ENCODE results near the gene GPRC5D.

The GPRC5D gene

DNA sequence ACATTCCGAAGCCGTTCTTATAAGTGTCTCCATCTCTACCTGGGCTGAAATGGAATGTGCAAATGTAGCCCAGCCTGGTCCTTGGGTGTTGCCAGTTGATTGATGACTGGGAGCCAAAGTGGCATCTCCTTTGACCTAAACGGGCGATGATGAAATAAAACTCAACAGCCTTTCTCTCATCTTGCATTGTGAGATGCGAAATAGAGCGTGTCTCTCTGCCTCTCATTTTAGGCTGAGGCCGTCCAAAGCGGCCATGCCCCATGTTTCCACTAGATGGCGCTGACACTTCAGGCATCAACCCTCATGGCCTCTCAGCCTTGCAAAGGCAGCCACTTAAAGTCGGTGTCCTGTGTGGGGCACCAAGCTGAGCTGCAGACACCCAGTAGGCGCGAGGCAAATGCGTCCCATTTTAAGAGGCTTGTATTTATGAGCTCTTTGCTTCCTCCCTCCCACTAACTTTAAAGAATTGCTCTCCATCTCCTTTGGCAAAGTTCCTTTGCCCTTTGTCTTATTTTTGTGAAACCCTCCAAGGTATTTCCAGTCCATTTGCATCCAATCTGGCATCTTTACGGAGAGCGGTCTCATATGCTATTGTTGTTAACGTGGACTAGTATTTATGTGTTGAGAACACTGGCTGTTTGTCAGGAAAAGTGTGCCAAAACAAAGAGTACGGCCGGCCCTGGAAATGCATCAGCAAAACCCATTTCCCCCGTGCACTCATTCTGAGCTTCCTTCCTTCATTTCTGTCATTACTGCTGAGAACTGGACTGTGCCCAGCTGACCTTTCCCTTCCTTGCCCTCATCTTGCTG is 35.6 kb downstream of the GPRC5D start:
- no peak overlapping the region for H3K4me3 Mint-ChIP-seq
- H3K36me3 Mint-ChIP-seq (ENCODE audit: low read depth): no peaks in the 10 kb centered on the region
- peaks cover 12% of the 10 kb centered on the region for H3K27me3 Mint-ChIP-seq (ENCODE audit: low read depth)
- H3K9me3 Mint-ChIP-seq: no peaks in the 10 kb centered on the region
- peaks cover 6% of the 10 kb centered on the region for H3K4me1 Mint-ChIP-seq (ENCODE audit: low read depth)
- H3K27ac Mint-ChIP-seq: no peak overlapping the region

DNA sequence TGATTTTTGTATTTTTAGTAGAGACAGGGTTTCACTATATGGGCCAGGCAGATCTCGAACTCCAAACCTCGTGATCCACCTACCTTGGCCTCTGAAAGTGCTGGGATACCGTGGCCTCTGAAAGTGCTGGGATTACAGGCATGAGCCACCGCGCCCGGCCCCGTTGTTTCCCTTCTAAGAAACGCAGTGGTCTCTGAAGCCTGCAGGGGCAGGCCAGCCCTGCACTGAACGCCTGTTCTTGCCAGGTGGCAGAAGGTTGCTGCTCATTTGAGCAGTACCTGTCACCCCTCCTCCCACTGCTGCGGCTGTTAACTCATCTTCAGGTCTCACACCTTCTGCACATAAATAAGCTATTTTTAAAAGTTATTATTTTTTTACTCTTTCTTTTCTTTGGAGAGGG is 36.3 kb downstream of the GPRC5D start:
- Mint-ChIP-seq H3K9me3 (no peaks in the 10 kb centered on the region), H3K27me3 (ENCODE audit: low read depth) (peaks cover 12% of the 10 kb centered on the region), H3K4me3 (no peak overlapping the region), H3K4me1 (ENCODE audit: low read depth) (peaks cover 6% of the 10 kb centered on the region), H3K36me3 (ENCODE audit: low read depth) (no peaks in the 10 kb centered on the region), H3K27ac (no peak overlapping the region)

DNA sequence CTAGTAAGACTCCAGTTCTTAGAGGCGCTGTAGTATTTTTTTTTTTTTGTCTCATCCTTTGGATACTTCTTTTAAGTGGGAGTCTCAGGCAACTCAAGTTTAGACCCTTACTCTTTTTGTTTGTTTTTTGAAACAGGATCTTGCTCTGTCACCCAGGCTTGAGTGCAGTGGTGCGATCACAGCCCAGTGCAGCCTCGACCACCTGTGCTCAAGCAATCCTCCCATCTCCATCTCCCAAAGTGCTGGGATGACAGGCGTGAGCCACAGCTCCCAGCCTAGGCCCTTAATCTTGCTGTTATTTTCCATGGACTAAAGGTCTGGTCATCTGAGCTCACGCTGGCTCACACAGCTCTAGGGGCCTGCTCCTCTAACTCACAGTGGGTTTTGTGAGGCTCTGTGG is 39.3 kb downstream of the GPRC5D start:
- no peak overlapping the region for H3K27ac Mint-ChIP-seq

DNA sequence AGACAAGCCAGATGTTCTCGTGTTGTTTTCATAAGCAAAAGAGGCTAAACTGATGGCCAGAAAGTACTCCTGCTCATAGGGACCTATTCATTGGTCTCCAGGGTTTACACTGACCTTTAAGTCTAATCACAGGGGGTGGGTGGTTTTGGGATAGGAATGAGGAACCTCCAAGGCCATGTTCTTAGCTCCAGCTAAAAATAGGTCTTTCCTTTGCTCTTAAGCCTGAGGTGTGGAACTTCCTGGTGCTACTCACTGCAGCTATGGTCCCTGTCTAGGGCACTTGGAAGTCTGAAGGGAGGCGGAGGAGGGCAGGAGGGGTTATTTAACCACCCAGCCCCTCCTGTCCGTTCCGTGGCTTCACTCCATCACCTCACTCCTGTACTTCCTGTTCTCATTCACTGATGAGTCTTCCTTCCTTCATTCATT is 42.0 kb downstream of the GPRC5D start:
- Mint-ChIP-seq H3K9me3 (no peaks in the 10 kb centered on the region), H3K27ac (no peak overlapping the region), H3K4me3 (no peak overlapping the region), H3K4me1 (ENCODE audit: low read depth) (peaks cover 15% of the 10 kb centered on the region), H3K36me3 (ENCODE audit: low read depth) (no peaks in the 10 kb centered on the region), H3K27me3 (ENCODE audit: low read depth) (peaks cover 6% of the 10 kb centered on the region)

More for the DNA sequence above, 39.3 kb downstream of the GPRC5D start:
- H3K4me1 Mint-ChIP-seq (ENCODE audit: low read depth): peaks cover 21% of the 10 kb centered on the region
- peaks cover 12% of the 10 kb centered on the region for H3K27me3 Mint-ChIP-seq (ENCODE audit: low read depth)
- no peaks in the 10 kb centered on the region for H3K9me3 Mint-ChIP-seq
- no peaks in the 10 kb centered on the region for H3K36me3 Mint-ChIP-seq (ENCODE audit: low read depth)
- H3K4me3 Mint-ChIP-seq: no peak overlapping the region

DNA sequence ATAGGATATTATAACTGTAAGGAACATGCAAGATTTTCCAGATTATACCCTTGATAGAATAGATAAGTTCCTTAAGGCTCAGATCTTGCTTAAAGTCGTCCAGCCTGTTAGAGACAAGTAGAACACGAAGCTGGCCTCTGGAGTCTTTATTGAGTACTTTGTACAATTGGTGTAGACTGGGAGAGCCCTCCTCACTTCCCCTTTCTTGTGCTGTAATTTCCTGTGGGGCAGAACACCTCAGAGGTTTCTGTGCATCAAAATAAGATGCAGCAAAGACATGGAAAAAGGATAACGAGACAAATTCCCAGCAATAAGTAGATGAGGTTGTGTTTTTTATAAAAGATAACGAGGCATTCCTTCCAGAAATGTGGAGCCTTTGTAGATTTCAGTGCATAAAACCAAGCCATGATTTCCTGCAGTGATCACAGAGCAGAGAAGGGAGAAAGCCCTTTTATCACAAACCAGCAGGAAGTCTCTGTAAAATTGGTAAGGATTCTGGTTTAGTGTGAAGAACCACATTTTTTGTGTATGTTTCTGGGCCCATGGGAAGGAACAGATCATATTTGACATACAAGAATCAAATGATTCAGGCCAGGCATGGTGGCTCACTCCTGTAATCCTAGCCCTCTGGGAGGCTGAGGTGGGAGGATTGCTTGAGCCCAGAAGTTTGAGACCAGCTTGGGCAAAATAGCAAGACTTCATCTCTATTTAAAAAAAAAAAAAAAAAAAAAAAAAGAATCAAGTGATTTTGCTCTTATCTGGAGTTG is 42.6 kb downstream of the GPRC5D start:
- Mint-ChIP-seq H3K27me3 (ENCODE audit: low read depth) (peaks cover 6% of the 10 kb centered on the region), H3K4me1 (ENCODE audit: low read depth) (peaks cover 15% of the 10 kb centered on the region), H3K4me3 (no peak overlapping the region), H3K9me3 (no peaks in the 10 kb centered on the region), H3K27ac (no peak overlapping the region), H3K36me3 (ENCODE audit: low read depth) (no peaks in the 10 kb centered on the region)

DNA sequence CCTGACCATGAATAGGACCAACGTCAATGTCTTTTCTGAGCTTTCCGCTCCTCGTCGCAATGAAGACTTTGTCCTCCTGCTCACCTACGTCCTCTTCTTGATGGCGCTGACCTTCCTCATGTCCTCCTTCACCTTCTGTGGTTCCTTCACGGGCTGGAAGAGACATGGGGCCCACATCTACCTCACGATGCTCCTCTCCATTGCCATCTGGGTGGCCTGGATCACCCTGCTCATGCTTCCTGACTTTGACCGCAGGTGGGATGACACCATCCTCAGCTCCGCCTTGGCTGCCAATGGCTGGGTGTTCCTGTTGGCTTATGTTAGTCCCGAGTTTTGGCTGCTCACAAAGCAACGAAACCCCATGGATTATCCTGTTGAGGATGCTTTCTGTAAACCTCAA is 43.3 kb downstream of the GPRC5D start:
- Mint-ChIP-seq H3K4me3 (no peak overlapping the region), H3K9me3 (no peaks in the 10 kb centered on the region), H3K27me3 (ENCODE audit: low read depth) (peaks cover 6% of the 10 kb centered on the region), H3K36me3 (ENCODE audit: low read depth) (no peaks in the 10 kb centered on the region), H3K4me1 (ENCODE audit: low read depth) (peaks cover 15% of the 10 kb centered on the region), H3K27ac (no peak overlapping the region)

DNA sequence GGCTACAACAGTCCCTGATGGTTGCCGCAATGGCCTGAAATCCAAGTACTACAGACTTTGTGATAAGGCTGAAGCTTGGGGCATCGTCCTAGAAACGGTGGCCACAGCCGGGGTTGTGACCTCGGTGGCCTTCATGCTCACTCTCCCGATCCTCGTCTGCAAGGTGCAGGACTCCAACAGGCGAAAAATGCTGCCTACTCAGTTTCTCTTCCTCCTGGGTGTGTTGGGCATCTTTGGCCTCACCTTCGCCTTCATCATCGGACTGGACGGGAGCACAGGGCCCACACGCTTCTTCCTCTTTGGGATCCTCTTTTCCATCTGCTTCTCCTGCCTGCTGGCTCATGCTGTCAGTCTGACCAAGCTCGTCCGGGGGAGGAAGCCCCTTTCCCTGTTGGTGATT is 43.7 kb downstream of the GPRC5D start:
- Mint-ChIP-seq H3K36me3 (ENCODE audit: low read depth) (no peaks in the 10 kb centered on the region), H3K27ac (no peak overlapping the region), H3K4me3 (no peak overlapping the region), H3K9me3 (no peaks in the 10 kb centered on the region), H3K4me1 (ENCODE audit: low read depth) (peaks cover 15% of the 10 kb centered on the region), H3K27me3 (ENCODE audit: low read depth) (peaks cover 6% of the 10 kb centered on the region)

DNA sequence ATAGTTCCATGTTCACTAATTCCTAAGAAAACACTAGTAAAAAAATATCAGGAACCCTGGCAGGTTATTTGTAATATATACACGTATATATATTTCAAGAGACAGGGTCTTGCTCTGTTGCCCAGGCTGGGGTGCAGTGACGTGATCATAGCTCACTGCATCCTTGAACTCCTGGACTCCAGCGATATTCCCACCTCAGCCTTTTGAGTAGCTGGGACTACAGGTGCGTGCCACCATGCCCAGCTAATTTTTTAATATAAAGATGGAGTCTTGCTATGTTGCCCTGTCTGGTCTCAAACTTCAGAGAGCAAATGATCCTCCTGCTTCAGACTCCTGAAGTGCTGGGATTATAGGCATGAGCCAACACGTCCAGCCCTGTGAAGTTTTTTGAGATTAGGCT is 44.4 kb downstream of the GPRC5D start:
- Mint-ChIP-seq H3K4me1 (ENCODE audit: low read depth) (peaks cover 15% of the 10 kb centered on the region), H3K4me3 (no peak overlapping the region), H3K9me3 (no peaks in the 10 kb centered on the region), H3K36me3 (ENCODE audit: low read depth) (no peaks in the 10 kb centered on the region), H3K27ac (no peak overlapping the region), H3K27me3 (ENCODE audit: low read depth) (peaks cover 6% of the 10 kb centered on the region)

DNA sequence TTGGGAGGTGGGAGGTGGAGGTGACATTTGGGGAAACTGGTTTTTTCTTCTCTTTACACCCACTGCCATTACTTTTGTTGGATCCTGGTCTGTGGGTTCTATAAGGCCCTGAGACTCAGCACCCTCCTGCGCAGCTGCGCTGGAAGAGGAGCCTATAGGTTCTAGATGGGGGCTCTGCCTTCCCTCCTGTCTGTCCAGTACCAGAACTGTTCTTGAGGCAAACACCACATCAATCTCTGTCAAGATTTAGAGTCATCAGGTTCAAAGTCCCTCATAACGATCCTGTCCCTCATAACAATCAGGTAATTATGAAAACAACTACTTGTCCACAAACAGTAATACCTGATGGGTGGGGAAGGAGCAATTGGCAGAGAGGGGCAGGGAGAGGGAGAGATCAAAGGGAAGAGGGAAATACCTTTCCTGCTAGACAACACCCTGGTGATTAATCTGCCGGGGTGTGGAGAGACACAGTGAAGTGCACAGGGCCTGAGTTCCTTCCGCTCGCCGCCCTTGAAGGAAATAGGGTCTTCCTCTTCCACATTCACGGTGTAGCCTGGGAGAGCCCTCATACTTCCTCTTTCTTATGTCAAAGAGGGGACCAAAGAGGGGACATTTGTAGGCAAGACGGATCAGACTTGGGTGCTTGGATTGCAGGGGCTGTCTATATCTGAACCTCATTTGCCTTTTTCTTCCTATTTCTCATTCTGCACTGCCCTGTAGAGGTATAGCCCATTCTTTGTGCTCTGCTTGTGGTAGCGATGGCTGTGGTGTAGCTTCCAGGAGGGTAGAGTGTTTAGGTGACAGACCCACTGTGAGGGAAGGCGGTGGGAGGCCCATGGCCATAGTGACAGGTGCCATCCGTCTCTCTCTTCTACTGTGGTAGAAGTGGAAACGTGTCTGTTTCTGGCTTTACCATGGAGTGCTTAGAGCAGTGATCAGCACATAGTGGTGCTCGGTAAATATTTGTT is 48.0 kb downstream of the GPRC5D start:
- no peak overlapping the region for H3K27ac Mint-ChIP-seq
- H3K36me3 Mint-ChIP-seq (ENCODE audit: low read depth): no peaks in the 10 kb centered on the region
- no peaks in the 10 kb centered on the region for H3K9me3 Mint-ChIP-seq
- H3K4me1 Mint-ChIP-seq (ENCODE audit: low read depth): peaks cover 12% of the 10 kb centered on the region
- H3K27me3 Mint-ChIP-seq (ENCODE audit: low read depth): peaks cover 6% of the 10 kb centered on the region
- H3K4me3 Mint-ChIP-seq: no peak overlapping the region

DNA sequence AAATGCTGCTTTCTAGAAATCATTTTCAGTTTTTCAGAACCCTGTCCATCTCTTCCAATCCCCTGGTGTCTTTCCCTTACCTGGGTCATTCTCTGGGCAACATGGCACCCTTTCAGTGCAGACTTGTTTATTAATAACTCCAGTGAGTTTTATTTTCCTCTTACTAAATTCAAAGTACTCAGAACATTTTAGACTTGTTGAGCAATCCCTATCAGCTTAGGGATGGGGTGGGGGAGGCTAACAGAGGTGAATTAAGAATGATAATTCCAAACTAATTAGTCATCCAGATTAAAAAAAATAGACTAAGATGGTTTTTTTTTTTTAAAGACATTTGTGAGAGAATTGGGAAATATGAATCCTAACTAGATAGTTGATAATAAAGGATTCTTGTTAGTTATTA is 49.9 kb downstream of the GPRC5D start:
- Mint-ChIP-seq H3K4me1 (ENCODE audit: low read depth) (peaks cover 11% of the 10 kb centered on the region), H3K4me3 (no peak overlapping the region), H3K27me3 (ENCODE audit: low read depth) (peaks cover 9% of the 10 kb centered on the region), H3K9me3 (no peaks in the 10 kb centered on the region), H3K27ac (no peak overlapping the region), H3K36me3 (ENCODE audit: low read depth) (no peaks in the 10 kb centered on the region)

DNA sequence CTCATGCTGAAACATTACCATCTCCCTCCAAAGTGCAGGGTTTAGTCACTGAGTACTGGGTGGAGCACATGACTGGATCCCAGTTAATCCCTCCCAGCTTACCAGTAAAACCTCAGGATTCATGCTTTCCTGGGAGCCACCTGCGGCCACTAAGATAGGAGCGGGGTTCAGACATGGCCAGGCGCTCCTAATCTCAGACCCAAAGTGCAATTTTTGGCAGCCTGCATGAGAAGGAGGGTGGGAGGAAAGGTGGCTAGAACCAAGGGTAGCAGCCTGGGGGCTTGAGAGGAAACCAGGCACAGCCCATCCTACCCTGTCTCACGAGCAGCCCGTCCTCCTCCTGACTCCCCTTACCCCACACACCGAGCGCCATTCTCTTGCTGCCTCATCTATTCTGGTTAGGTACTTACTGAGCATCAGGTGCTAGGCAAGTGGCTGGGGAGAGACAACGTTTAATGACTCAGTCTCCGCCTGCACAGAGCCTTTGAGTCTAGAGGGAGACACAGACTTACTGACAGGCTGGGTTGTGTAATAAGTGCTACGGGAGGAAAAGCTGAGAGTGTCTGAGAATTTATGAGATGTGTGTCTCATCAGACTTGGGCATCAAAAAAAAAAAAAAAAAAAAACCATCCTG is 50.7 kb downstream of the GPRC5D start:
- Mint-ChIP-seq H3K36me3 (ENCODE audit: low read depth) (no peaks in the 10 kb centered on the region), H3K4me3 (no peak overlapping the region), H3K9me3 (no peaks in the 10 kb centered on the region), H3K27ac (no peak overlapping the region), H3K27me3 (ENCODE audit: low read depth) (peaks cover 12% of the 10 kb centered on the region), H3K4me1 (ENCODE audit: low read depth) (peaks cover 11% of the 10 kb centered on the region)

DNA sequence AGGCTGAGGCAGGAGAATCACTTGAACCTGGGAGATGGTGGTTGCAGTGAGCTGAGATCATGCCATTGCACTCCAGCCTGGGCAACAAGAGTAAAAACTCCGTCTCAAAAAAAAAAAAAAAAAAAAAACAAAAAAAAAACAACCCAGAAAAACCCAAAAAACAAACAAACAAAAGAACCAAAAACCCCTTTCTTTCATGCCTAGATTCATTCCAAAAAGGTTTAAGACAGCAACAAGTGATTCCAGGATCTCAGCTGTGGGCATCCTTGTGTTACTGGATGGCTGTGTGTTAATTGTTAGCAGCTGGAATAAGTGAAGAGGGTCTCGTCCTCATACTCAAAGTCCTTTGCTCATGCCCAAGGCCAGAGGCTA is 51.2 kb downstream of the GPRC5D start:
- Mint-ChIP-seq H3K4me1 (ENCODE audit: low read depth) (peaks cover 11% of the 10 kb centered on the region), H3K27ac (no peak overlapping the region)

DNA sequence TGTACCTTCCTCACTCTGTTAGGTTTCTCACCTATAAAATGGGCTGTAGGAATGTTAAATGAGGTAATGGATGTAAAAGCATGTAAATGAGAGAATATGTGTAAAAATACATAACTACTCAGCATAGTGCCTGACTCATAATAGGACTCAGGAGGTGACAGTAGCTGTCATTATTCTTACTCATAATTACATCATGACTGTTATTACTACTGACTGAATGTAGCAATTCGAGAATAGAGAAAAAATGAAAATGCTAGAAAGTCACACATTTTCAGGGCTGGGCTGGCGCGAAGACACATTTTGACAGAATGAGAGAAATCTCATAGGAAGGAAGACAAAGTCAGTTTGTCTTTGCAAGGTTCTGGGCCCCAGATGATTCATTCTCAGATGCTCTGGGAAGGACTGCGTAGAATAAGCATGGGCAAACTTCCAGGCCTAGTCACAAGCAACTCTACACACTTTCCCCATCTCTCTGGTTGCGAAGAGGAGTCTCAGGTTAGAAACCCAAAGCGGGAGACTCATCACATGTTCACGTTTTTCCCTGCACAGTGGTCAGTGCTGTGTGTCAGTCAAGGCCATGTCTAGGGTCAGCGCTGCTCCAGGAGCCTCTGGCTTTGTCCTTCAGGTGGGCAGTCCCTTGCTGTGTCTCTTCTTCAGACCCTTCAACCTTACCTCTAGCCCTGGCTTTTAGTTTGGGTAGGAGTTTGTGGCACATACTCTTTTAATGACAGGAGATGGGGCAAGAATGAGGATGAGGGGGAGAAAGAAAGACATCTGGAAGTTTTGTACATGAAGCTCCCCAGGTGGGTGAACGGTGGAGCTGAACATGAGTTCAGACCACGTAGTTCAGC is 52.2 kb downstream of the GPRC5D start:
- Mint-ChIP-seq H3K9me3 (no peaks in the 10 kb centered on the region), H3K4me1 (ENCODE audit: low read depth) (peaks cover 11% of the 10 kb centered on the region), H3K4me3 (no peak overlapping the region), H3K27me3 (ENCODE audit: low read depth) (peaks cover 14% of the 10 kb centered on the region), H3K36me3 (ENCODE audit: low read depth) (no peaks in the 10 kb centered on the region), H3K27ac (peak overlapping the region; percentile 61)

More for the DNA sequence above, 51.2 kb downstream of the GPRC5D start:
- Mint-ChIP-seq H3K4me3 (no peak overlapping the region), H3K27me3 (ENCODE audit: low read depth) (peaks cover 11% of the 10 kb centered on the region), H3K9me3 (no peaks in the 10 kb centered on the region), H3K36me3 (ENCODE audit: low read depth) (no peaks in the 10 kb centered on the region)

Data from T-helper 1 cell treated with Interleukin-12 subunit alpha and Interleukin-12 subunit beta and Interleukin-4 antibody, amounts not matched to agents 30 μg/mL and 1 μg/mL, for 36 hours (primary cell).